Neural progenitor cell (in vitro differentiated cells): ENCODE data around the gene PTPRA. TPM values are rescaled to one million over a fixed set of nuclear protein-coding genes. Genes with fewer than 3 reads are reported as not detected.
A peak's percentile ranks its signal among the peaks of the same experiment; 100 is the strongest.

Experiments used
- DNase-seq: peaks from one replicate; pipeline ENCODE4 v3.0.0-alpha.2; 2016; ENCODE audit warnings: low spot score
- H2AFZ ChIP-seq: fragments of 200-600 bp; sonication (generic); replicated peaks from 2 replicates; pipeline ENCODE4 v1.6.1; 2016; ENCODE audit warnings: antibody characterized with exemption
- H3F3A ChIP-seq: fragments of 200-600 bp; sonication (generic); 2 replicates; pipeline ENCODE4 v1.6.1; 2016; ENCODE audit warnings: antibody characterized with exemption, low read depth
- H3K27ac ChIP-seq: fragments of 200-600 bp; sonication (generic); 2 replicates; pipeline ENCODE4 v1.5.1; 2016; ENCODE audit warnings: mild to moderate bottlenecking
- H3K27me3 ChIP-seq: fragments of 200-600 bp; sonication (generic); 2 replicates; pipeline ENCODE4 v1.6.1; 2016; ENCODE audit warnings: mild to moderate bottlenecking, moderate library complexity
- H3K36me3 ChIP-seq: fragments of 200-600 bp; sonication (generic); 2 replicates; pipeline ENCODE4 v1.5.1; 2016
- H3K4me1 ChIP-seq: fragments of 200-600 bp; sonication (generic); 2 replicates; pipeline ENCODE4 v1.6.1; 2016; ENCODE audit warnings: mixed run types
- H3K4me2 ChIP-seq: fragments of 200-600 bp; sonication (generic); 2 replicates; pipeline ENCODE4 v1.6.1; 2016
- H3K4me3 ChIP-seq: fragments of 200-600 bp; sonication (generic); 2 replicates; pipeline ENCODE4 v1.5.1; 2016
- H3K79me2 ChIP-seq: fragments of 200-600 bp; sonication (generic); 2 replicates; pipeline ENCODE4 v1.6.1; 2016; ENCODE audit warnings: low read depth
- H3K9ac ChIP-seq: fragments of 200-600 bp; sonication (generic); 2 replicates; pipeline ENCODE4 v1.6.1; 2016
- H3K9me3 ChIP-seq: fragments of 200-600 bp; sonication (generic); 2 replicates; pipeline ENCODE4 v1.5.1; 2016; ENCODE audit warnings: low read depth
- H4K20me1 ChIP-seq: fragments of 200-600 bp; sonication (generic); 2 replicates; pipeline ENCODE4 v1.6.1; 2016; ENCODE audit warnings: low read depth
- H3K27ac Mint-ChIP-seq: 3 replicates; pipeline ENCODE4 v1.8.0; 2021; ENCODE audit warnings: mixed read lengths
- H3K27me3 Mint-ChIP-seq: 2 replicates; pipeline ENCODE4 v1.8.0; 2022; ENCODE audit warnings: low read depth, mild to moderate bottlenecking, inconsistent platforms, moderate library complexity, mixed read lengths; ENCODE audit not compliant: insufficient read depth
- H3K36me3 Mint-ChIP-seq: 3 replicates; pipeline ENCODE4 v1.8.0; 2021; ENCODE audit warnings: mixed read lengths
- H3K4me1 Mint-ChIP-seq: 3 replicates; pipeline ENCODE4 v1.8.0; 2021; ENCODE audit warnings: mixed read lengths
- H3K4me3 Mint-ChIP-seq: 3 replicates; pipeline ENCODE4 v1.8.0; 2021; ENCODE audit warnings: mild to moderate bottlenecking, moderate library complexity, mixed read lengths
- H3K9me3 Mint-ChIP-seq: 3 replicates; pipeline ENCODE4 v1.8.0; 2020; ENCODE audit warnings: mixed read lengths
- EZH2 ChIP-seq: fragments of 200-600 bp; sonication (generic); IDR thresholded peaks from 2 replicates; pipeline ENCODE4 v1.6.1; 2017; ENCODE audit warnings: antibody characterized with exemption, mild to moderate bottlenecking, moderate library complexity
- EZH2phosphoT487 ChIP-seq: fragments of 200-600 bp; sonication (generic); IDR thresholded peaks from 2 replicates; pipeline ENCODE4 v1.6.1; 2017; ENCODE audit warnings: antibody characterized with exemption
- total RNA-seq: library from RNA; depleted of rRNA; stranded (reverse); fragments of >200 nt; gene quantifications from 2 replicates; pipeline ENCODE4 v1.2.3, GENCODE V29; 2015; ENCODE audit warnings: low replicate concordance
- TF ChIP-seq, protein P1 (sequence below): fragments of 200-600 bp; sonication (generic); IDR thresholded peaks from 2 replicates; pipeline ENCODE4 v1.5.1; 2017; ENCODE audit warnings: antibody characterized with exemption, mild to moderate bottlenecking

The PTPRA gene
- total RNA-seq, 1 donor from 2014 or later: 77.7 TPM

DNA sequence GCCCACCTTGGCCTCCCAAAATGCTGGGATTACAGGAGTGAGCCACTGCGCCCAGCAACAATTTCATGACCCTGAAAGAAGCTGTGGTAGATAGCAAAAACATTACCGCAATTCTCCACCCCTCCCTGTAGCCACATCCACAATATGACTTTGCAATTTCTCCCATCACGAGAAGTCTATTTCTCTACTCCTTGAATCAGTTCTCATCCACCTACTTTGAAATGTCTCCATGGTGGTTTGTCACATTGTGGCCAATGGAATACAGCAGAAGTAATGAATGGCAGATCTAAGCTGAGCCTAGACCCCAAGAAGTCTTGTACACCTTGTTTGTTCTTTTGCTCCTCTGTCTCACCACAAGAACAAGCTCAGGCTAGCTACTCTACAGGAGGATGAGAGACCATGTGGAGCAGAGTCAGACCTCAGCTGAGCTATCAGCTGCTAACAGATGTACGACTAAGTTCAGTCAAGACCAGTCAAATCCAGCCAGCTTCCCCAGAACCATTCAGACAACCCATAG is 204.4 kb downstream of the PTPRA start:
- H3K27ac ChIP-seq: no peak overlapping the region
- H3K79me2 ChIP-seq: no peaks in the 10 kb centered on the region
- TF ChIP-seq EZH2phosphoT487 (no peak), EZH2 (no peak)
- TF ChIP-seq, protein P1, sequence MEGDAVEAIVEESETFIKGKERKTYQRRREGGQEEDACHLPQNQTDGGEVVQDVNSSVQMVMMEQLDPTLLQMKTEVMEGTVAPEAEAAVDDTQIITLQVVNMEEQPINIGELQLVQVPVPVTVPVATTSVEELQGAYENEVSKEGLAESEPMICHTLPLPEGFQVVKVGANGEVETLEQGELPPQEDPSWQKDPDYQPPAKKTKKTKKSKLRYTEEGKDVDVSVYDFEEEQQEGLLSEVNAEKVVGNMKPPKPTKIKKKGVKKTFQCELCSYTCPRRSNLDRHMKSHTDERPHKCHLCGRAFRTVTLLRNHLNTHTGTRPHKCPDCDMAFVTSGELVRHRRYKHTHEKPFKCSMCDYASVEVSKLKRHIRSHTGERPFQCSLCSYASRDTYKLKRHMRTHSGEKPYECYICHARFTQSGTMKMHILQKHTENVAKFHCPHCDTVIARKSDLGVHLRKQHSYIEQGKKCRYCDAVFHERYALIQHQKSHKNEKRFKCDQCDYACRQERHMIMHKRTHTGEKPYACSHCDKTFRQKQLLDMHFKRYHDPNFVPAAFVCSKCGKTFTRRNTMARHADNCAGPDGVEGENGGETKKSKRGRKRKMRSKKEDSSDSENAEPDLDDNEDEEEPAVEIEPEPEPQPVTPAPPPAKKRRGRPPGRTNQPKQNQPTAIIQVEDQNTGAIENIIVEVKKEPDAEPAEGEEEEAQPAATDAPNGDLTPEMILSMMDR: no peak
- peaks cover 27% of the 10 kb centered on the region for H3K27me3 Mint-ChIP-seq
- no peak overlapping the region for H2AFZ ChIP-seq
- H4K20me1 ChIP-seq: no peaks in the 10 kb centered on the region
- no peaks in the 10 kb centered on the region for H3K9me3 ChIP-seq
- DNase-seq: no peak
- peaks cover 5% of the 10 kb centered on the region for H3K4me1 Mint-ChIP-seq
- H3K27me3 ChIP-seq: peaks cover 71% of the 10 kb centered on the region
- H3K4me3 ChIP-seq: no peak overlapping the region
- no peak overlapping the region for H3K9ac ChIP-seq
- H3K4me1 ChIP-seq: no peaks in the 10 kb centered on the region
- H3K4me3 Mint-ChIP-seq: no peak overlapping the region
- no peak overlapping the region for H3K27ac Mint-ChIP-seq
- H3K36me3 ChIP-seq: no peaks in the 10 kb centered on the region
- no peaks in the 10 kb centered on the region for H3K36me3 Mint-ChIP-seq
- H3F3A ChIP-seq: no peaks in the 10 kb centered on the region
- peaks cover 2% of the 10 kb centered on the region for H3K9me3 Mint-ChIP-seq
- H3K4me2 ChIP-seq: no peak overlapping the region

DNA sequence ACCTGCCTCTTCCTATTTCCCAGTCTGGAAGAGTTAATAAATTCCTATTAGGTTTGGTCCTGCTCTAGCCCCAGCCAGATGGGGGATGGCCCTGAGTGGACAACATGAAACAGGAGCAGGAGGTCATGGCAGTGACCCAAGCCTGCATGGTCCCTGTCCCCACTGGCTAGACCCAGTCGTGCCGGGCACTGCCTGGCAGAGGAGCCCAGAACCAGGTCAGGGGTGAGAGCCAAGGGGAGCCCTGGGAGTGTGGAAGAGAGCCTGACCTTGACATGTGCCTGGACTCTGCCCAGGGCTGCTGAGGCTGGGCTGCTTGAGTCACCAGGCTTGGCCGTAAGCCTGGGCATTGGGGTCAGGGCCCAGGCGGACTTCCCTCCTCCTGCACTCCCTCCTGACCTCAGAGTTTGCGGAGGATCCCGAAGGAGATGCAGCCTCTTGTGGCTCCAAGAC is 207.7 kb downstream of the PTPRA start:
- H3K27ac Mint-ChIP-seq: no peak overlapping the region
- peaks cover 2% of the 10 kb centered on the region for H3K9me3 Mint-ChIP-seq
- Histone ChIP-seq H3K27me3 (peaks cover 73% of the 10 kb centered on the region), H3F3A (no peaks in the 10 kb centered on the region), H3K4me3 (no peak overlapping the region), H2AFZ (no peak overlapping the region), H3K9ac (no peak overlapping the region), H3K4me2 (no peak overlapping the region), H3K79me2 (no peaks in the 10 kb centered on the region), H4K20me1 (no peaks in the 10 kb centered on the region), H3K27ac (no peak overlapping the region), H3K9me3 (no peaks in the 10 kb centered on the region), H3K36me3 (no peaks in the 10 kb centered on the region), H3K4me1 (no peaks in the 10 kb centered on the region)
- H3K27me3 Mint-ChIP-seq: peaks cover 31% of the 10 kb centered on the region
- H3K4me1 Mint-ChIP-seq: no peaks in the 10 kb centered on the region
- H3K4me3 Mint-ChIP-seq: no peak overlapping the region
- DNase-seq: no peak
- H3K36me3 Mint-ChIP-seq: no peaks in the 10 kb centered on the region
- TF ChIP-seq EZH2phosphoT487: no peak
- TF ChIP-seq EZH2: no peak
- TF ChIP-seq, protein P1: no peak

DNA sequence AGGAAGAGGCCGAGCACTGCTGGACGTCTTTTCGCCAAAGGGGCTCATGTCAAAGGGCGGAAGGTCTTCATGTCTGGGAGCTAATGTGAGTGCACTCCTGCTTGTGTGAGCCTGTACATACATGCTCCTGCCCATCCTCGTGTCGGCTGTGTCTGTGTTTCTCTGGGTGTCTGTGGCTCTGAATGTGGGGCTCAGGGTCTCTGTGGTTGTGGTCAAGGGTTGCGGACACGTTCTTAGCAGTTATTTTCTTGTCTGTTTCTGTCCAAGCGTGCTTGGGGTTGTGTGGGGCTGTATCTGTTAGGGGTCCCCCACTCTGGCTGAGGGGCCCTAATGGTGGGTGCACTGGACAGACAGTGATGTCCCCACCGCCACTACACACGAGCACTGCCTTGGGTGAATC is 208.4 kb downstream of the PTPRA start:
- Mint-ChIP-seq H3K4me3 (peak overlapping the region; percentile 79), H3K9me3 (peaks cover 2% of the 10 kb centered on the region), H3K4me1 (no peaks in the 10 kb centered on the region), H3K27me3 (peaks cover 31% of the 10 kb centered on the region), H3K36me3 (no peaks in the 10 kb centered on the region), H3K27ac (no peak overlapping the region)
- Histone ChIP-seq H4K20me1 (no peaks in the 10 kb centered on the region), H2AFZ (no peak overlapping the region), H3K27me3 (peaks cover 73% of the 10 kb centered on the region), H3K4me2 (no peak overlapping the region), H3K79me2 (no peaks in the 10 kb centered on the region), H3F3A (no peaks in the 10 kb centered on the region), H3K9ac (no peak overlapping the region), H3K27ac (no peak overlapping the region), H3K9me3 (no peaks in the 10 kb centered on the region), H3K4me3 (no peak overlapping the region), H3K4me1 (no peaks in the 10 kb centered on the region), H3K36me3 (no peaks in the 10 kb centered on the region)
- no peak for DNase-seq
- TF ChIP-seq EZH2phosphoT487 (no peak), EZH2 (no peak)
- TF ChIP-seq, protein P1: no peak
